HepG2 (cell line): Measurements from ENCODE around the gene ANKRD2.

Source experiments
- ARNTL ChIP-seq: sonication (generic); formaldehyde crosslinking; IDR thresholded peaks from 2 replicates; pipeline ENCODE4 v1.4.0; 2020; ENCODE audit warnings: mild to moderate bottlenecking, missing genetic modification reagents
- ATF1 ChIP-seq: IDR thresholded peaks from 2 replicates; pipeline ENCODE4 v1.6.1; 2016; ENCODE audit warnings: mild to moderate bottlenecking, control low read depth
- EP300 ChIP-seq, 3 experiments: sonication (generic) in 1 of 3; formaldehyde crosslinking in 1 of 3; IDR thresholded peaks; 2 replicates each; pipeline versions ENCODE4 v1.5.1 to v1.6.1; 2011 to 2020; ENCODE audit warnings: low read depth in 2 of 3, low read length in 2 of 3, borderline replicate concordance in 1 of 3, improper control_type of control experiment in 1 of 3, mild to moderate bottlenecking in 1 of 3, missing genetic modification reagents in 1 of 3, moderate library complexity in 1 of 3
- PITX1 ChIP-seq: sonication (generic); formaldehyde crosslinking; IDR thresholded peaks from 2 replicates; pipeline ENCODE4 v1.5.1; 2020; ENCODE audit warnings: mild to moderate bottlenecking, missing genetic modification reagents
- PRDM4 ChIP-seq: sonication (generic); formaldehyde crosslinking; IDR thresholded peaks from 2 replicates; pipeline ENCODE4 v1.9.0; 2021; ENCODE audit warnings: missing genetic modification reagents, borderline replicate concordance
- ZNF331 ChIP-seq: sonication (generic); formaldehyde crosslinking; IDR thresholded peaks from 2 replicates; pipeline ENCODE4 v1.4.0; 2020; ENCODE audit warnings: missing genetic modification reagents
- ZNF350 ChIP-seq: sonication (generic); formaldehyde crosslinking; IDR thresholded peaks from 2 replicates; pipeline ENCODE4 v1.4.0; 2020; ENCODE audit warnings: mild to moderate bottlenecking, low read depth, missing genetic modification reagents, borderline replicate concordance

DNA sequence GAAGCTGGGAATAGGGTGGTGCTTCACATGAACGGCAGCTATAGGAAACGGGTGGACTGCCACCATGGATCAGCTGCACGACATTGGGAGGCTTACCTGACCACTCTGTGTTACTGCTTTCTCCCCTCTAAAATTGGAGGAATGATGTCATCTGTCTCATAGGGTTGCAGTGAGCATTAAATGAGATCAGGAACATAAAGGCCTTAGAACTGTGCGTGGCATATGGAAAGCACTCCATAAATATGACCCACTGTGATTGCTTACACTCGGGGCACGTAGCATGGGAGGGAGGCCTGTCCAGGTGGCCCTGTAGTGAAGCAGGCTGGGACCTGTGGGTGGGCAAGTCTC is 26.7 kb downstream of the ANKRD2 start:
- TF ChIP-seq EP300 (IDR thresholded peaks at IDR 0.05; ENCODE audit: low read depth in 2 of 2, low read length in 2 of 2), result no peak
- TF ChIP-seq EP300 (CRISPR knock-in tag; IDR thresholded peaks at IDR 0.05; ENCODE audit: borderline replicate concordance), result no peak
- TF ChIP-seq PRDM4 (CRISPR knock-in tag), result no peak
- TF ChIP-seq ZNF350 (CRISPR knock-in tag), result no peak
- no peak for TF ChIP-seq ARNTL (CRISPR knock-in tag)
- no peak for TF ChIP-seq PITX1 (CRISPR knock-in tag)
- no peak for TF ChIP-seq ATF1 (CRISPR knock-in tag)
- TF ChIP-seq ZNF331 (CRISPR knock-in tag), result no peak
